HG02840 (cell line): ENCODE data around the gene SCNN1B.
"Not testable (repeated sequence)": the region's sequence is repeated elsewhere in the genome, so short reads cannot be mapped to it uniquely, and the experiment has no call there.

Experiments used
- ATAC-seq: cut with Tn5 transposase; IDR thresholded peaks from one replicate; pipeline ENCODE4 v1.9.1; 2021; ENCODE audit warnings: mild to moderate bottlenecking, moderate library complexity, moderate number of reproducible peaks; ENCODE audit not compliant: unreplicated experiment, low FRiP score

Gene SCNN1B

DNA sequence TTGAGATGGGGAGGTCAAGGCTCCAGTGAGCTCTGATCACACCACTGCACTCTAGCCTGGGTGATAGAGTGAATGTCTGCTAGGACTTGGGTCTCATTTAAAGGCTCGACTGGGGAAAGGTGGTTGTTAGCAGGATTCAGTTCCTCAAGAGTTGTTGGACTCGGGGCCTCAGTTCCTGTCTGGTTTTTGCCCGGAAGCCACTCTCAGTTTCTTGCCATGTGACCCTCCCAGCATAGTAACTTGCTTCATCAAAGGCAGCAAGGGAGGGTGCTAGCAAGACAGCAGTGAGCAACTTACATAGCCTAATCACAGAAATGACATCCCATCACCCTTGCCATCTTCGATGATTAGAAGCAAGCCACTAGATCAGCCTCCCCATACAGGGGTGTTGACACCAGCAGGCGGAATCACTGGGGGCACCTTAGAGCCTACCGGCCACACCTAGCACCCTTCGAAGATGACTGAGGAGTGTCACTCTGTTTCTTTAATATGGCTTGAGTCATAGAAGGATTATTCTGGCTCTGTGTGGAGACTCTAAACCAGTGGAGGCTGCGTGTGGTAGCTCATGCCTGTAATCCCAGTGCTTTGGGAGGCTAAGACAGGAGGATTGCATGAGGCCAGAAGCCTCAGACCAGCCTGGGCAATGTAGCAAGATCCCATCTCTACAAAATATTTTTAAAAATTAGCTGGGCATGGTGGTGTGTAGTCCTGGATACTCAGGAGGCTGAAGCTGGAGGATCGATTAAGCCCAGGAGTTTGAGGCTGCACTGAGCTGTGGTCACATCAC lies 13.2 kb upstream of the SCNN1B start:
- ATAC-seq, result no peak

DNA sequence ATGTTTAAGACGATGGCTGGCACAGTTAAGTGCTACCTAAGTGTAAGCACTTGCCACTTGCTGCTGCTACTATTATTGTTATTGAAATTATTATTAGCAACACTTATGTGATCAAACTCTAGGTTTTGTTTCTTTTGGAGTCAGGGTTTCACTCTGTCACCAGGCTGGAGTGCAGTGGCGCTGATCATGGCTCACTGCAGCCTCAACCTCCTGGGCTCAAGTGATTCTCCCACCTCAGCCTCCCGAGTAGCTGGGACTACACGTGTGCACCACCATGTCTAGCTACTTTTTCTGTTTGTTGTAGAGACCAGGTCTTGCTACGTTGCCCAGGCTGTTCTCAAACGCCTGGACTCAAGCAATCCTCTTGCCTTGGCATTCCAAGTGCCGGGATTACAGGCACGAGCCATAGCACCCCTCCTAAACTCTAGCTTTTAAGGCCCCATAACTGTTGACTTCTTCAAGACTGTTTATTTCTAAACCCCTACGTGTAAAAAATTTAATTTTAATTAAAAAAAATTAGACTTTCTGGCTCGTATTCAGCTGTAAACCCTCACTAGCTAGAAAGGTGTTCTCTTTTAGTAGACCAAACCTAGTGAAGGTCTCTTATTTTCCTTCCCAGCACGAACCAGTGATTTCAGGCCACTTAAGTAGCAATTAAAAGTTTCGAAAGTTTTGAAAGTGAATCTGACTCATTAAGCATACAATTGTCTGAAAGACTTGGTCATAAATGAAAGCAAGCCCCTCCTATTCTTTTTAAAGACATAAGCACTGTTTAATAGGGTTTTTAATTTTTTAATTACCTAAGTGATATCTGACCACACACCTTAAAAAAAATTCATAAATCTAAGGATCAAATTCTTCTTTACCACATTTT lies 11.7 kb upstream of the SCNN1B start:
- no peak for ATAC-seq

DNA sequence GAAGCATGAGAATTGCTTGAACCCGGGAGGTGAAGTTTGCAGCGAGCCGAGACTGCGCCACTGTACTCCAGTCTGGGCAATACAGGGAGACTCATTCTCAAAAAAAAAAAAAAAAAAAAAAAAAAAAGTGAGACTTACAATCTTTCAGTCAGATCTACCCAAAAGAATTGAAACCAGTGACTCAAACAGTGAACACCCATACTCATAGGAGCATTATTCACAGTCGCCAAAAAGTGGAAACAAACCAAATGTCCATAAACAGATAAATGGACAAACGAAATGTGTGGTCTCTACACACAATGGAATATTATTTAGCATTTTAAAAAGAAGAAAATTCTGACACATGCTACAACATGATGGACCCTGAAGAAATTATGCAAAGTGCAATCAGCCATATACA lies 9.1 kb upstream of the SCNN1B start:
- ATAC-seq, result no peak

DNA sequence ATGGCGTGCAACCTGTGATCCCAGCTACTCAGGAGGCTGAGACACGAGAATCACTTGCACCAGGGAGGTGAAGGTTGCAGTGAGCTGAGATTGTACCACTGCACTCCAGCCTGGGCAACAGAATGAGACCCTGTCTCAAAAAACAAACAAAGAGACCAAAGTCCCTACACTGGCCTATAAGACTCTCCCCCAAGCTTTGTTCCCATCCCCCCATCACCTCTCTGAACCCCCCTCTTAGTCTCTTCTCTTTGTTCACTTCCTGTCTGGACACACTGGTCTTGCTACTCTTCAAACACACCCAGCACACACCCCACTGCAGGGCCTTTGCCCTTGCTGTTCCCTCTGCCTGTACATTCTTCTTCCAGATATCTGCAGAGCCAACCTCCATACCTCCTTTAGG lies 7.8 kb upstream of the SCNN1B start:
- ATAC-seq, result no peak

DNA sequence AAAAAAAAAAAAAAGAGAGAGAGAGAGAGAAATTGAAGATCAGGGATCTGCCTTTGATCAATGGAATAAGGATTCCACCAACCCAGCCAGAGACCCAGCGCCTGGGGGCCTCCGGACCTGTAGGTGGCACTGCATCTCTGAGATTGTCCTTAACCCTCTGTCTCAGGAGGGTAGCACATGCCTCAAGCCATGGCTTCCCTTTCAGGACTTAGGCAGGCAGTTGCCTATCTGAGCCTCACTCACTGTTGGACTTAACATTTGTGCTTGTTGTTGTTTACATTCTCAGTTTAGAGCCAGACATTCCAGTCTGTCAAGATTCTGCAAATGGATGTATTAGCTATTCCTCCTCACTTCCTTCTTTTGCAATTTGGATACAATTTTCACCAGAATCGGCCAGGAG lies 5.1 kb upstream of the SCNN1B start:
- ATAC-seq, result no peak

DNA sequence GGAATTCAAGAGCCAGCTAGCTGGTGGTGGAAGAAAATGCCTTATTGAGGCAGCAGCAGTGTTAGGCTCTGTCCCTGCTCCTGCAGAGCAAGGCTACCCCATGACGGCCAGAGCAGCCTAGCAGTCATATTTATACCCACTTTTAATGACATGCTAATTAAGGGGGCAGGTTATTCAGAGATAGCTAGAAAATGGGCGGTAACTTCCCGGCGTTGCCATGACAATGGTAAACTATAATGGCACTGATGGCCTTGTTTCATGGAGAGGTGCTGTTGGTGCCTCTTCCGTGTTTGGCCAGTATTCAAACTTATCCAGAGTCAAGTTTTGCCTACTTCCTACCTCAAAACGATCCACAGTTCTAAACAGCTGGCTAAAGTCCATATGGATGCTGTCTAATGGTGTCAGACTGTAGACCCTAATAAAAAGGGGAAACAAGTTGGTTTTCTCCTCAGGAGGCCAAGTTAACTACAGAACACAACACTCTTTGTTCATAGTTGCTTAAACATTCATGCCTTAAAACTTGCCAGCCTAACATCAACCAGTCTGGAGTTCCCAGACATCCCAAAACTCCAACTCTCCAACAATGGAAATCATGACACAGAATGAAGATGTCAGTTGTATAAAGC lies 3.7 kb upstream of the SCNN1B start:
- ATAC-seq, result no peak

DNA sequence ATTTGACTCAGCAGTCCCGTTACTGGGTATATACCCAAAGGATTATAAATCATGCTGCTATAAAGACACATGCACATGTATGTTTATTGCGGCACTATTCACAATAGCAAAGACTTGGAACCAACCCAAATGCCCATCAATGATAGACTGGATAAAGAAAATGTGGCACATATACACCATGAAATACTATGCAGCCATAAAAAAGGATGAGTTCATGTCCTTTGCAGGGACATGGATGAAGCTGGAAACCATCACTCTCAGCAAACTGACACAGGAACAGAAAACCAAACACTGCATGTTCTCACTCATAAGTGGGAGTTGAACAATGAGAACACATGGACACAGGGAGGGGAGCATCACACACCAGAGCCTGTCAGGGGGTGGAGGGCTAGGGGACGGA lies 2.3 kb upstream of the SCNN1B start:
- not testable (repeated sequence) for ATAC-seq

DNA sequence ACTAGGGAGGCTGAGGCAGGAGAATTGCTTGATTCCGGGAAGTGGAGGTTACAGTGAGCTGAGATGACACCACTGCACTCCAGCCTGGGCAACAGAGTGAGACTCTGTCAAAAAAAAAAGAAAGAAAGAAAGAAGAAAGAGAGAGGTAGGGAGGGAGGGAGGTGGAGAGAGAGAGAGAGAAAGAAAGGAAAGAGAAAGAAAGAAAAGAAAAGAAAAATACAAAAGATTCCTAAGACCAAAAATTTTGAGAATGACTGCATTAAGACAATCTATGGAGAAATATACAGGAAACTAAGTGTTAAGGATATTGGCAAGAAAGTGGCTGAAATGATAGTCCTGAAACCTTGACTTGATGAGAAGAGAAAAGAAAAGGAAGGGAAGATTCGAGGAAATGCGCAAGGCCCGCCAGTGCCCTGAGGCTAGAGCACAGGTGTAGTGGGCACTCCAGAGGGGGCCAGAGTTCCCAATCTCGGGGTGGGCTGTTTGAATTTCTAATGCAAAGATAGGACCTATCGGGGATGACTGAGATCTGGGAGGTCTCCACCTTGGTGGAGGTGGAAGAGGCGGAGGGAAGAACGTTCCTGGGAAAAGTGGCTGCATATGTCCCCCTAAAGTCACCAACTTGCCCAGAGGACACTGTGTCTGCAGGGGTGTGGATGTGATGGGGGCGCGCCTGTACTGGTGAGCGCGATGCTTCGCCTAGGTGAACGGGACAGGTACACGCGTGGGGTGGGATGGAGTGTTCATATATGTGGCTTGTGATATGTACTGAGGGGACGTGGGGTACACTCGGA lies 654 bp upstream of the SCNN1B start:
- no peak for ATAC-seq

DNA sequence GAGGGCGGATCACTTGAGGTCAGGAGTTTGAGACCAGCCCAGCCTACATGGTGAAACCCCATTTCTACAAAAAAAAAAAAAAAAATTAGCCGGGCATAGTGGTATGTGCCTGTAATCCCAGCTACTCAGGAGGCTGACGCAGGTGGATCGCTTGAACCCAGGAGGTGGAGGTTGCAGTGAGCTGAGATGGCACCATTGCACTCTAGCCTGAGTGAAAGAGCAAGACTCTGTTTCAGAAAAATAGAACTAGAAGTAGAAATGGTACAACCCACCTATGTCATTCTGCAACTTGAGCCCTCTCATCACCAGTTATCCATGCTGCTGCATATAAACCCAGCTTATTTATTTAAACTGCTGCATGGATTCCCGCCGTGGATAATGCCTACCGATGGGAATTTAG lies 1.6 kb downstream of the SCNN1B start:
- ATAC-seq, result no peak

DNA sequence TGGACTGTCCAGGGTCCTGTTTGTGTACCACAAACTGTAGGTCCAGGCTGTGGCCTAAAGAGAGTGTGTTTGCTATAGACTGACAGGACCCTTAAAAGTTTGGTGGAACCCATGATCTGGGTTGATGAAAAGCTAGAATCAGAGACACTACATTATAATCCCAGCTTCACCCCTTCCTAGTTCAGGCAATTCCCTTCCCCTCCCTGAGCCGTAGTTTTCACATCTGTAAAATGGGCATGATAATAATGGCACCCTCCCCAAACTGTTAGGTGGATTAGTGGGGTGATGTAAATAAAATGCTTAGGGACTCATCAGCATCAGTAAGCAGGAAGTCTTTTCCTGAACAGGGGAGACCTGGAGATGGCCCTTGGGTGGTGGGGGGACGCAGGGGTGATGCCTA lies 2.5 kb downstream of the SCNN1B start:
- no peak for ATAC-seq

DNA sequence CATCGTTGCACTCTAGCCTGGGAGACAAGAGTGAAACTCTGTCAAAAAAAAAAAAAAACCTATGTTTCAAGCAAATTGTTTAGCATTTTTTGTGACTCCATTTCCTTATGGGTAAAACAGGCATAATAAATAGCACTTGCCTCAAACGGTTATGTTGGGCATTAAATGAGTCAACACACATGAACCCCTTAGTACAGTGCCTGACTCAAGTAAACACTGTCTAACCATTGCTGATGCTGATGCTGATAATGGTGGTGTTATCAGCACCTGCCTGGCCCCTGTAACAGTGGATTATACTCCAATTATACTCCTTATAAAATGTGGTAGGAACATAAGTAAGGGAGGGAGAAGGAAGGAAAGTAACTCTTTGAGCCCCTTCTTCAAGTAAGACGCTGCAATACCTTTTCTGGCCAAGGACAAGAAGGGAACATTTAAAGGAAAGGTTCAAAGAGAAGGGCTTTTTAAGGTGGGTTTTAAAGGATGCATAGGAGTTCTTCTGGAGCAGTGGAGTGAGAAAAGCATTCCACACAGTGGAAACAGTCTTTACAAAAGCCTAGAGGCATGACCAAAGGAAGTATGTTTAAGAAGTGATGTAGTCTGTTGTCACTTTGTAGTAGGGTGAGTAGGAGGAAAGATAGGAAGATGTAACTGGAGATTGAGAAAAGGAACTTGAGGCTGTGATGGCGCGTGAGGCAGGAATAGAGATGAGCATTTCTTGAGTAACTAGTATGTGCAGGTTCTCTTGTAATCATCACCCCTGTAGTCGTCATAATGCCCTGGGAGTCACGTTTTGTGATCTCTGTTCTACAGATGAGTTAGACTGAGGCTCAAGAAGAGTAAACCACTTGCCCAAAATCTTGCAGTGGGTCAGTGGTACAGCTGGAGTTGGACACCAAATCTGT lies 4.3 kb downstream of the SCNN1B start:
- ATAC-seq, result no peak

DNA sequence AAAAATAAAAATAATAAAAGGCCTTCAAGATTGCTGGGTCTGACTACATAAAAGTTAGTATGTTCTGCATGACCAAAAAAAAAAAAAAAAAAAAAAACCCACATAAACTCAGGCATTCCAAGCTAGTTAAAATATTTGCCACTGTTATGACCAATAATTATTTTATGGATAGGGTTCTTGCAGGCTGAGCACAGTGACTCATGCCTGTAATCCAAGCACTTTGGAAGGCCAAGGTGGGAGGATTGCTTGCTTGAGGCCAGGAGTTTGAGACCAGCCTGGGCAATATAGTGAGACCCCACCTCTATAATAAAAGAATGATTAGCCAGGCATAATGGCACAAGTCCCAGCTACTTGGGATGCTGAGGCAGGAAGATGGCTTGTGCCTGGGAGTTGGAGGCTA lies 8.1 kb downstream of the SCNN1B start:
- ATAC-seq, result no peak

DNA sequence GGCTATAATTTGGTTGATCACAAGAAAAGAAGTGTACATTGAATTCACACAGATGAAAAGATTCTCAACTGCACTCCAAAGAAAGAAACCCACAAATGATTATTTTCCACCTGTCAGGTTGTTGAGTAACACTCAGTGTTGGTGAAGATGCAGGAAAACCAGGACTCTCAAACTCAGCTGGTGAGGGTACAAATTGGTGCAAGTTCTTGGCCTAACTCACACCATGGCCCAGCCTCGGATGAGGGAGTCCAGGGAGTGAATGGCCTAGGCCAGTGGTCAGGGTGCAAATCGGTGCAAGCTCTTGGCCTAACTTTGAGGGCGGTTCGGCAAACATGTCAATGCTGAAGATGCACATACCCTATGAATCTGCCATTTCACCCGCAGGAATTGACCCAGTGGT lies 8.6 kb downstream of the SCNN1B start:
- ATAC-seq, result no peak

DNA sequence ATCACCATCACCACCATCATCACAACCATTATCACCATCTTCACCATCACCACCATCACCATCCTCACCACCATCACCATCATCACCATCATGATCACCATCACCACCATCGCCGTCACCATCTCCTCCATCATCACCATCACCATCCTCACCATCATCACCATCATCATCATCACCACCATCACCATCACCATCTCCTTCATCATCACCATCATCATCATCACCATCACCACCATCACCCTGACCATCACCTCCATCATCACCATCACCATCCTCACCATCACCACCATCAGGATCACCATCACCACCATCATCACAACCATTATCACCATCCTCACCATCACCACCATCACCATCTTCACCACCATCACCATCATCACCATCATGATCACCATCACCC lies 14.1 kb downstream of the SCNN1B start:
- no peak for ATAC-seq

DNA sequence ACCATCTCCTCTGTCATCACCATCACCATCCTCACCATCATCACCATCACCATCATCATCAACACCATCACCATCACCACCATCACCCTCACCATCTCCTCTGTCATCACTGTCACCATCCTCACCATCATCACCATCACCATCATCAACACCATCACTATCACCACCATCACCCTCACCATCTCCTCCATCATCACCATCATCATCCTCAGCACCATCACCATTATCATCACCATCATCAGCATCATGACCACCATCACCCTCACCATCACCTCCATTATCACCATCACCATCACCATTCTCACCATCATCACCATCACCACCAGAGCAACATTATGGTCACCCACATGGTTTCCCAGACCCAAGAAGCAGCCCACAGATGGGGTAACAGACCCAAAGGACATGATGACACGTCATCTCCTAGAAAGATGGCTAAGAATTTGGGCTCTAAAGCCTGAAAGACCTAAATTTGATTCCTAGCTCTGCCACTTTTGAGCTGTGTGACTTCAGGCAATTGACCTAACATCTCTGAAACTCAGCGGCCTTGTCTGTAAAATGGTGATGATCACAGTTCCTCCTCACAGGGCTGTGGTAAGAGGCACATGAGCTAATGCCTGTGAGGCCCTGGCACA lies 14.6 kb downstream of the SCNN1B start:
- no peak for ATAC-seq

DNA sequence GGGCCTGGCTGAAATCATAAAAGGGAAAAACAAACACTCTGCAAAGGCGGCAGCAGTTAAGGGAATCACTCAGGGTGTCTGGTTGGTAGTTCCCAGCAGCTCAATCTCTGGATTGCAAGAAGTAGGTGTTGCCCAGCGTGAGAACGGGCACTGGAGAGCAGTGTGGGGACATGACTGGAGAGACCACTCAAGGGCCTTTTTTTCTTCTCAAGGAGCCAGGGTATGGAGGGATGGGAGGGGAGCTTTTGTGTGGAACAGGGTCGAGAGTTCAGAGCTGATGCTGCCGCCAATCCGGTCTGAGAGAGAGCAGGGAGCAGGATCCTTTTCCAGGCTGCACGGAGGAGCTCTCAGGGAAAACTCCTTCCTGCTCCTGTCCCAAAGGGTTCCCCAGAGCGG lies 15.2 kb downstream of the SCNN1B start:
- ATAC-seq, result no peak

DNA sequence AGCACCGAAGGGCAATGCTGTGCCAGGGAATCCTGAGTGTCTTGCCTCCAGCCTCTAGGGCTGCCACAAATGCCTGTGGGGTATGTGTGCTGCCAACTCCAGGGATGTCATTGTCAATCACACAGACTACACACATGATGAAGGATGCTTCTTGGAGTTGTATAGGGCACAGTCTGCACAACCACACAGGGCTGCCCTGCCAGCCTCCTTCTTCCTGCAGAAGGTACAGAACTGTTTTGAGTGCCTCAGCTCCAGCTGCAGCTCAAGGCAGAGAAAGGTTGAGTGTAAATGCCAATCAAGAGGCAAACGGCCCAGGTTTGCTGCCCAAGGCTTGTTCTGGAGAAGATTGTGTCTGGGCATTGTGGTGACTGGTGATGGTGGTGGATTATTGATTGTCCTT lies 15.6 kb downstream of the SCNN1B start:
- ATAC-seq, result no peak

DNA sequence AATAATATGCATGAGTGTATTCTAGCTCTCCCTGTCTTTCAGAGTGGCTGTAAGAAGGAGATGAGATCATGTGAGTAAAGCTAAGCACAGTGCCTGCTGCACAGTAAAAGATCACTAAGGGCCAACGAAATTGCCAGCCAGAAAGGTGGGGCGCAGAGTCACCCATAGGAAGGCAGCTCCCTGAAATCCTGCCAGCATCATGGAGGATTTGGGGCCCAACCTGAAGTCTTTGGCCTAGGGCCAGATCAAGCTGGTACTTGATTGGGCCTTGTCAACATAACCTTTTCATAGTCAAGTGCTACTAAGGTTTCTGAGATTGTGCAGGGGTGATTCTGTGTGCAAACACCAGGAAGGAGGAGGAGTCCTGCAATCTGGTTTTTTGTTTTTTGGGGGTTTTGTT lies 16.5 kb downstream of the SCNN1B start:
- no peak for ATAC-seq
